SK-N-SH treated with all-trans-retinoic acid at 6 μM for 48 hours (cell line): ENCODE data around the gene ABI3BP.

Experiments used
- ESRRG ChIP-seq: fragments of 250-450 bp; sonication (Bioruptor Pico); IDR thresholded peaks from 2 replicates; pipeline ENCODE4 v1.6.1; 2021; ENCODE audit warnings: mild to moderate bottlenecking
- GLIS3 ChIP-seq: fragments of 250-450 bp; sonication (Bioruptor Pico); IDR thresholded peaks from 2 replicates; pipeline ENCODE4 v1.5.0; 2020; ENCODE audit warnings: mild to moderate bottlenecking, moderate library complexity
- PPARA ChIP-seq: fragments of 250-450 bp; sonication (Bioruptor Pico); IDR thresholded peaks from 2 replicates; pipeline ENCODE4 v1.5.0; 2020; ENCODE audit warnings: mild to moderate bottlenecking, borderline replicate concordance
- TOX ChIP-seq: fragments of 250-450 bp; sonication (Bioruptor Pico); IDR thresholded peaks from 2 replicates; pipeline ENCODE4 v1.8.0; 2021; ENCODE audit warnings: mild to moderate bottlenecking, moderate library complexity, borderline replicate concordance
- ZFP3 ChIP-seq: fragments of 250-450 bp; sonication (Bioruptor Pico); IDR thresholded peaks from 2 replicates; pipeline ENCODE4 v1.5.0; 2020; ENCODE audit warnings: mild to moderate bottlenecking, moderate library complexity

DNA sequence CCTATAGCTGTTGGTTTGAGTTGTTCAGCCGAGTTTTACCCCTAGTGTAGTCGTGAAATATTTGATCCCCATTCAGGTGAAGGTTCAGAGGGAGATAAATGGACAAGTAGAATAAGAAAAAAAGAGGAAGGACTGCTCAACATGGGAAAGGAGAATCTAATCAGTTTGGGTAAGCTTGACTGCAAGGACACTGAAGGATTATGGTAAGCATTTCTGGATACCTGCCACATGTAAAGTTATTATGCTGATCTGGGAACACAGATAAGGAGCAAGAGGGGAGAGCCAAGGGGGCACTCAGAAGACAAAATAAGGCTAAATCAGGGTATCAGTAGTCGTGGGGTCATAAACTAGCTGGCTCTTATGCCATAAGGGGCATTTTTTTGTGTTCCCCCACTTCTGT lies 234.1 kb downstream of the ABI3BP start:
- no peak for TF ChIP-seq ESRRG (CRISPR knock-in tag)
- no peak for TF ChIP-seq ZFP3
- no peak for TF ChIP-seq GLIS3
- no peak for TF ChIP-seq TOX
- TF ChIP-seq PPARA (CRISPR knock-in tag) = no peak
